ENCODE results near the gene CSF2. TPM values are rescaled to one million over a fixed set of nuclear protein-coding genes. Genes with fewer than 3 reads are reported as not detected.

The CSF2 gene
- total RNA-seq, result 16.8 and 17.5 TPM in 2 replicates

GRCh38 chr5:132073231-132074013 lies at the start of gene CSF2:
TSS of gene CSF2 (plus strand) at chr5:132073789. CDS start at chr5:132073824, 35 bp downstream.

GRCh38 chr5:132060501-132061161 lies 13.0 kb upstream of the CSF2 start, which contains the start of gene IL3:
TSS of gene IL3 (plus strand) at chr5:132060655. CDS start at chr5:132060707, 52 bp downstream.

Other genes with a start within 250 kb of the CSF2 start
- gene MEIKIN, start 128.1 kb upstream of the CSF2 start, total RNA-seq, result not detected in 2 replicates
- gene ACSL6, start 62.1 kb upstream of the CSF2 start, total RNA-seq, result not detected in 2 replicates
- not detected in 2 replicates for gene IL3, start 13.1 kb upstream of the CSF2 start, total RNA-seq
- 51.8 and 57.9 TPM in 2 replicates for gene P4HA2, start 154.1 kb downstream of the CSF2 start, total RNA-seq
- gene PDLIM4, start 183.9 kb downstream of the CSF2 start, total RNA-seq, result 40.4 and 45.8 TPM in 2 replicates
- gene SLC22A4, start 220.6 kb downstream of the CSF2 start, total RNA-seq, result 10.7 and 12.0 TPM in 2 replicates